Left lung (tissue), 10 donors: ENCODE data around the gene RXFP1. TPM values are rescaled to one million over a fixed set of nuclear protein-coding genes. Genes with fewer than 3 reads are reported as not detected.
A peak's percentile ranks its signal among the peaks of the same experiment; 100 is the strongest.

Experiments
- ATAC-seq: fragments of 200-7000 bp; cut with Tn5 transposase; one replicate; pipeline ENCODE4 v1.9.1; 2020; ENCODE audit warnings: moderate library complexity
- DNase-seq, 4 donors: peaks; one replicate each; pipeline ENCODE4 v3.0.0-alpha.2; 2013 to 2020
- H3K27ac ChIP-seq, 2 donors: fragments of 200-600 bp; sonication (generic) in 1 of 2; one replicate each; pipeline versions ENCODE4 v1.5.0 to v1.8.0; 2020 to 2021
- H3K27me3 ChIP-seq, 2 donors: fragments of 200-600 bp; sonication (generic) in 1 of 2; one replicate each; pipeline versions ENCODE4 v1.5.0 to v1.8.0; 2020 to 2021
- H3K36me3 ChIP-seq, 2 donors: fragments of 200-600 bp; sonication (generic) in 1 of 2; one replicate each; pipeline versions ENCODE4 v1.5.0 to v1.8.0; 2020 to 2021
- H3K4me1 ChIP-seq, 2 donors: fragments of 200-600 bp; one replicate each; pipeline ENCODE4 v1.8.0; 2021
- H3K4me3 ChIP-seq, 2 donors: fragments of 200-600 bp; sonication (generic) in 1 of 2; one replicate each; pipeline versions ENCODE4 v1.5.0 to v1.8.0; 2020 to 2021; ENCODE audit warnings: mild to moderate bottlenecking in 1 of 2
- H3K9me3 ChIP-seq, 2 donors: fragments of 200-600 bp; sonication (generic) in 1 of 2; one replicate each; pipeline versions ENCODE4 v1.5.0 to v1.8.0; 2020 to 2021
- intact Hi-C, 2 donors: fragments of 100-400 bp; cut with DNase I; formaldehyde crosslinking; loops; one replicate each; pipeline versions ENCODE4 v1.11.2 to v1.14.2; 2022
- polyA plus RNA-seq, 6 donors: library from polyadenylated mRNA; unstranded; fragments of 120-200 nt; gene quantifications; one replicate each; pipeline ENCODE4 v1.2.1, GENCODE V29; 2013; ENCODE audit not compliant: insufficient read length in 6 of 6
- total RNA-seq, 2 donors: library from RNA; stranded (reverse); fragmentation: NEBNext Ultra II Directional; extraction: Animal tissue kit (Norgen Biotek cat#: 25700); gene quantifications; one replicate each; pipeline ENCODE4 v1.2.1, GENCODE V29; 2021
- TF ChIP-seq, protein P1 (sequence below), 2 donors: fragments of 200-600 bp; sonication (generic) in 1 of 2; IDR thresholded peaks; one replicate each; pipeline versions ENCODE4 v1.5.0 to v1.8.0; 2021; ENCODE audit warnings: antibody characterized with exemption in 2 of 2
- donor health status: DM: no; HTN: yes; CAD: no.
- donor health status: DM: no; HTN: no; CAD: no.

RXFP1 gene
- total and polyA plus RNA-seq, 8 donors = 2.7 to 10.2 (median 7.4) TPM

DNA sequence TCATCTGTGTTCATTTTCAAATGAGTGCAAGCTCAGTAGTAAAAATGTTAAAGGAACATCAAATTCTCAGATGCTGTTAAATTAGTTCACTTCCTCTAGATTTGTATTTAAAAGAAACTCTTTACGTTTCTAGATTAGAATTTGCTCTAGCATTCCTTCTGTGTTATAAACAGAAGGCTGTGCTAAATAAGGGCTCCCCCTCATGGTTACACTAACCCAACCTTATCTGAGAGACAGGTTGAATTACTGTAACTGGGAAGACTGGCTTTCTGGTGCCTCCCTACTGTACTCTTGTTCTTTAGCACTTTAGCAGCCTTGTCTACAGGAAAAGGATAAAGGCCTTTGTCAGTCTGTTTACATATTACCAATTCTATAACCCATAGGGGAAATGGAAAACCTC lies 56.8 kb downstream of the RXFP1 start:
- Histone ChIP-seq H3K4me3 (no peak overlapping the region), H3K4me1 (no peaks in the 10 kb centered on the region), H3K9me3 (no peaks in the 10 kb centered on the region), H3K27me3 (no peaks in the 10 kb centered on the region), H3K27ac (no peak overlapping the region), H3K36me3 (no peaks in the 10 kb centered on the region)
- peak; percentile 56 for ATAC-seq
- TF ChIP-seq, protein P1, sequence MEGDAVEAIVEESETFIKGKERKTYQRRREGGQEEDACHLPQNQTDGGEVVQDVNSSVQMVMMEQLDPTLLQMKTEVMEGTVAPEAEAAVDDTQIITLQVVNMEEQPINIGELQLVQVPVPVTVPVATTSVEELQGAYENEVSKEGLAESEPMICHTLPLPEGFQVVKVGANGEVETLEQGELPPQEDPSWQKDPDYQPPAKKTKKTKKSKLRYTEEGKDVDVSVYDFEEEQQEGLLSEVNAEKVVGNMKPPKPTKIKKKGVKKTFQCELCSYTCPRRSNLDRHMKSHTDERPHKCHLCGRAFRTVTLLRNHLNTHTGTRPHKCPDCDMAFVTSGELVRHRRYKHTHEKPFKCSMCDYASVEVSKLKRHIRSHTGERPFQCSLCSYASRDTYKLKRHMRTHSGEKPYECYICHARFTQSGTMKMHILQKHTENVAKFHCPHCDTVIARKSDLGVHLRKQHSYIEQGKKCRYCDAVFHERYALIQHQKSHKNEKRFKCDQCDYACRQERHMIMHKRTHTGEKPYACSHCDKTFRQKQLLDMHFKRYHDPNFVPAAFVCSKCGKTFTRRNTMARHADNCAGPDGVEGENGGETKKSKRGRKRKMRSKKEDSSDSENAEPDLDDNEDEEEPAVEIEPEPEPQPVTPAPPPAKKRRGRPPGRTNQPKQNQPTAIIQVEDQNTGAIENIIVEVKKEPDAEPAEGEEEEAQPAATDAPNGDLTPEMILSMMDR (IDR thresholded peaks at IDR 0.05) = no peak
- intact Hi-C loops = no loop called here
- no peak for DNase-seq

- DNase-seq (no peak), ATAC-seq (no peak)
- no peaks in the 10 kb centered on the region for H3K4me1 ChIP-seq
- TF ChIP-seq, protein P1 (IDR thresholded peaks at IDR 0.05) = no peak
- H3K9me3 ChIP-seq = no peaks in the 10 kb centered on the region
- no peak overlapping the region for H3K27ac ChIP-seq
- H3K27me3 ChIP-seq = no peaks in the 10 kb centered on the region
- intact Hi-C loops = no loop called here
- H3K4me3 ChIP-seq = no peak overlapping the region
- H3K36me3 ChIP-seq = no peaks in the 10 kb centered on the region
Measured at GRCh38 chr4:158580064-158580463, 58.4 kb downstream of the RXFP1 start.

DNA sequence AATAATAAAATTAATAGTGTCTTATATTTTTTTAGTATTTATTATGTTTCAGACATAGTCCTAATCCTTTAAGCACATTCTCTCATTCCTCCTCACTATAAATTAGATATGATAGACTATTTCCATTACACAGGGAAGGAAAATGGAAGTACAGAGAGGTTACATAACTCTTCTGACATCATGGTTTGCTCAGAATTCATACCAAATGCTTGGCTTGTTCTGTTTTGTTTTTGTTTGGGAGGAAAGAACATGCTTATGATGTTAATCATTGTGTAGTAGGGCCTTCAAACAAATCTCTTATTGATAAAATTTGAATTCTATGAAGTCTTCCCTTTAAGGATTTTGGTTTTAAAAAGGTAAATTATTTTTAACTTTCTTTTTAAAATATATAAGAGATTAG lies 59.5 kb downstream of the RXFP1 start:
- no peaks in the 10 kb centered on the region for H3K27me3 ChIP-seq
- intact Hi-C loops = no loop called here
- no peaks in the 10 kb centered on the region for H3K4me1 ChIP-seq
- H3K36me3 ChIP-seq = no peaks in the 10 kb centered on the region
- no peak overlapping the region for H3K27ac ChIP-seq
- ATAC-seq = no peak
- DNase-seq = no peak
- TF ChIP-seq, protein P1 (IDR thresholded peaks at IDR 0.05) = no peak
- no peak overlapping the region for H3K4me3 ChIP-seq
- H3K9me3 ChIP-seq = no peaks in the 10 kb centered on the region

- no peaks in the 10 kb centered on the region for H3K9me3 ChIP-seq
- no peak overlapping the region for H3K27ac ChIP-seq
- TF ChIP-seq, protein P1 (IDR thresholded peaks at IDR 0.05) = no peak
- H3K27me3 ChIP-seq = no peaks in the 10 kb centered on the region
- intact Hi-C loops = no loop called here
- H3K36me3 ChIP-seq = no peaks in the 10 kb centered on the region
- ATAC-seq = no peak
- DNase-seq = no peak
- no peak overlapping the region for H3K4me3 ChIP-seq
- no peaks in the 10 kb centered on the region for H3K4me1 ChIP-seq
Measured at GRCh38 chr4:158586881-158587280, 65.2 kb downstream of the RXFP1 start.

GRCh38 chr4:158588285-158588684 lies 66.6 kb downstream of the RXFP1 start:
- TF ChIP-seq, protein P1 (IDR thresholded peaks at IDR 0.05) = no peak
- Histone ChIP-seq H3K9me3 (no peaks in the 10 kb centered on the region), H3K4me3 (no peak overlapping the region), H3K27ac (no peak overlapping the region), H3K27me3 (no peaks in the 10 kb centered on the region), H3K36me3 (no peaks in the 10 kb centered on the region), H3K4me1 (no peaks in the 10 kb centered on the region)
- intact Hi-C loops = no loop called here
- DNase-seq (no peak), ATAC-seq (no peak)
